ENCODE results near the gene UGT8. TPM values are rescaled to one million over a fixed set of nuclear protein-coding genes. Genes with fewer than 3 reads are reported as not detected.
"Not testable (repeated sequence)": the region's sequence is repeated elsewhere in the genome, so short reads cannot be mapped to it uniquely, and the experiment has no call there.

The UGT8 gene
- total RNA-seq, 1 experiment from 2014 or later, result 3.4 TPM

DNA sequence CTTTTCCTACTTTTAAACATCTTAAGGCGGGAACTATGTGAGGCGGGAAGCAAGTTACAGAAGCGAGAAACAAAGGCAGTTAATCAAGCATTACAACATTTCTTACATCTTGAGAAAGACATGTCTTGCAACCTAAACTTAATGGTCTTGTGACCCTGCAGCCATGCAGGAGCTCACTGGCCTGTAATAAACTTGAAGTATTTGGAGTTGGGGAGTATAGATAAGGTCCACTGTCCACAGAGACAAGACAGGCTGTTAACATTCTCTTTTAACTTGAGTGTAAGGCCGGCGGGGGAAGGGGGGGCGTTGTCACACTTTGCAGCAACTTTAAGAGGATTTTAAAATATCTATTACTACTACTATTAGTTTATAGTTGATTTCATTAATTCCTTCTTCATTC, 10.3 kb upstream of the UGT8 start:
- Histone ChIP-seq H3K9ac (ENCODE audit: low read length) (no peak overlapping the region), H3K9me3 (ENCODE audit: low read length) (no peaks in the 10 kb centered on the region), H4K20me1 (ENCODE audit: low read length) (no peaks in the 10 kb centered on the region), H3K79me2 (ENCODE audit: low read length) (no peaks in the 10 kb centered on the region), H3K4me2 (ENCODE audit: low read length) (no peak overlapping the region), H3F3A (ENCODE audit: low read length, unreplicated experiment) (no peaks in the 10 kb centered on the region), H3K9me2 (replicated peaks; ENCODE audit: low read length) (no peaks in the 10 kb centered on the region), H2AFZ (ENCODE audit: low read length) (no peak overlapping the region), H3K27ac (ENCODE audit: low read length) (no peak overlapping the region), H3K4me3 (ENCODE audit: low read length) (no peak overlapping the region), H3K27me3 (ENCODE audit: low read length) (no peaks in the 10 kb centered on the region), H3K36me3 (ENCODE audit: low read depth, low read length) (no peaks in the 10 kb centered on the region), H3K4me1 (ENCODE audit: insufficient read depth, low read length) (no peaks in the 10 kb centered on the region)
- TF ChIP-seq EZH2phosphoT487 (IDR thresholded peaks at IDR 0.05; ENCODE audit: borderline replicate concordance, low read length) (no peak), EZH2 (IDR thresholded peaks at IDR 0.05; ENCODE audit: low read length, unreplicated experiment) (no peak)
- TF ChIP-seq, protein P1, sequence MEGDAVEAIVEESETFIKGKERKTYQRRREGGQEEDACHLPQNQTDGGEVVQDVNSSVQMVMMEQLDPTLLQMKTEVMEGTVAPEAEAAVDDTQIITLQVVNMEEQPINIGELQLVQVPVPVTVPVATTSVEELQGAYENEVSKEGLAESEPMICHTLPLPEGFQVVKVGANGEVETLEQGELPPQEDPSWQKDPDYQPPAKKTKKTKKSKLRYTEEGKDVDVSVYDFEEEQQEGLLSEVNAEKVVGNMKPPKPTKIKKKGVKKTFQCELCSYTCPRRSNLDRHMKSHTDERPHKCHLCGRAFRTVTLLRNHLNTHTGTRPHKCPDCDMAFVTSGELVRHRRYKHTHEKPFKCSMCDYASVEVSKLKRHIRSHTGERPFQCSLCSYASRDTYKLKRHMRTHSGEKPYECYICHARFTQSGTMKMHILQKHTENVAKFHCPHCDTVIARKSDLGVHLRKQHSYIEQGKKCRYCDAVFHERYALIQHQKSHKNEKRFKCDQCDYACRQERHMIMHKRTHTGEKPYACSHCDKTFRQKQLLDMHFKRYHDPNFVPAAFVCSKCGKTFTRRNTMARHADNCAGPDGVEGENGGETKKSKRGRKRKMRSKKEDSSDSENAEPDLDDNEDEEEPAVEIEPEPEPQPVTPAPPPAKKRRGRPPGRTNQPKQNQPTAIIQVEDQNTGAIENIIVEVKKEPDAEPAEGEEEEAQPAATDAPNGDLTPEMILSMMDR (conservative IDR thresholded peaks at IDR 0.05; ENCODE audit: low read depth, low read length), result no peak
- ATAC-seq (no peak), DNase-seq (no peak)
- intact Hi-C loops (cut with micrococcal nuclease), result no loop called here
- CTCF ChIA-PET, result no interaction called here
- BruUV-seq (replicated peaks), result no TSS peak
- POLR2A ChIA-PET (ENCODE audit: unreplicated experiment), result no interaction called here

DNA sequence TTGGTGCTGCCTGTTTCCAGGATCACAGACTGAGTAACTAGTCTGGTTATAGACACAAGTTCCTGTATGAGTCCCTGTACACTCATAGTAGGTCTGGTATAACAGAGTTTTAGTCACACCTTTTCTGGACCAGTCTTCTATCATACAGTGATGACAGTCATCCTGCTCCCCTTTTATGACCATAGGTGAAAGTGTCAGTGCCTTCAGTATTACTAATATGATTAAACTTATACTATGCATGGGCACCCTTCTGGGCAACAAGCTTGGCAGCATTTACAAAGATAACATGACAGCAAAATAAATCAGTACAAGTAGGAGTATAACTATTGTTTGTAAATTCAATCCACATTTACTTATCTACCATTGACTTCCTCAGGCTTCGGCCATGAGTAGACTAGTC, 8.2 kb upstream of the UGT8 start:
- H3K4me2 ChIP-seq (ENCODE audit: low read length); BruUV-seq (replicated peaks); H3K36me3 ChIP-seq (ENCODE audit: low read depth, low read length); ATAC-seq; H3K9ac ChIP-seq (ENCODE audit: low read length); H3K9me3 ChIP-seq (ENCODE audit: low read length); H4K20me1 ChIP-seq (ENCODE audit: low read length); H3K9me2 ChIP-seq (replicated peaks; ENCODE audit: low read length); H3K4me3 ChIP-seq (ENCODE audit: low read length); POLR2A ChIA-PET (ENCODE audit: unreplicated experiment); DNase-seq; H3K27me3 ChIP-seq (ENCODE audit: low read length); CTCF ChIA-PET; intact Hi-C loops (cut with micrococcal nuclease); H3K27ac ChIP-seq (ENCODE audit: low read length); H3K79me2 ChIP-seq (ENCODE audit: low read length); H3K4me1 ChIP-seq (ENCODE audit: insufficient read depth, low read length); H2AFZ ChIP-seq (ENCODE audit: low read length); H3F3A ChIP-seq (ENCODE audit: low read length, unreplicated experiment): not testable (repeated sequence)

DNA sequence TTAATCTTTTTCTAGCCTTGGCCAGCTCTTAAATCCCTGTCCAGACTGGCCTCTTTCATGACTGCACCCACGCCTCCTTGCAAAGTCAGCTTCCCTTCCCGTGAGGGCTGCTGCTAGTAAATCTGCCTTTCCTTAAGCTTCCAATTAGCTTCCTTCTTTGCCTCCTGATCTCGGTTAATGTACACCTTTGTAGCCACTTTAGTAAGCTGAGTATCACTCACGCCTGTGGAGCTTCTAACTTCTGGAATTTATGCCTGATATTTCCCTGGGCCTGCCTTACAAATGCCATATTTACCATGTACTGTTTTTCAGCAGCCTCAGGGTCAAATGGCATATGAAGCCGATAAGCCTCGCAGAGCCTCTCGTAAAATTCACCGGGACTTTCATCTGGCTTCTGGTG, 5.1 kb upstream of the UGT8 start:
- ChIA-PET CTCF (no interaction called here), POLR2A (ENCODE audit: unreplicated experiment) (no interaction called here)
- DNase-seq (no peak), ATAC-seq (no peak)
- no peaks in the 10 kb centered on the region for H3K4me1 ChIP-seq (ENCODE audit: insufficient read depth, low read length)
- no peak overlapping the region for H2AFZ ChIP-seq (ENCODE audit: low read length)
- H3K79me2 ChIP-seq (ENCODE audit: low read length), result no peaks in the 10 kb centered on the region
- H3K9ac ChIP-seq (ENCODE audit: low read length), result no peak overlapping the region
- no peak overlapping the region for H3K4me2 ChIP-seq (ENCODE audit: low read length)
- TF ChIP-seq, protein P1 (conservative IDR thresholded peaks at IDR 0.05; ENCODE audit: low read depth, low read length), result no peak
- TF ChIP-seq EZH2 (IDR thresholded peaks at IDR 0.05; ENCODE audit: low read length, unreplicated experiment) (no peak), EZH2phosphoT487 (IDR thresholded peaks at IDR 0.05; ENCODE audit: borderline replicate concordance, low read length) (no peak)
- no TSS peak for BruUV-seq (replicated peaks)
- no peaks in the 10 kb centered on the region for H3K36me3 ChIP-seq (ENCODE audit: low read depth, low read length)
- peaks cover 6% of the 10 kb centered on the region; the same call in 1 of the 2 replicates for H3K27me3 ChIP-seq (ENCODE audit: low read length)
- no peak overlapping the region for H3K4me3 ChIP-seq (ENCODE audit: low read length)
- intact Hi-C loops (cut with micrococcal nuclease), result no loop called here
- no peaks in the 10 kb centered on the region for H4K20me1 ChIP-seq (ENCODE audit: low read length)
- H3F3A ChIP-seq (ENCODE audit: low read length, unreplicated experiment), result no peaks in the 10 kb centered on the region
- no peak overlapping the region for H3K27ac ChIP-seq (ENCODE audit: low read length)
- no peaks in the 10 kb centered on the region for H3K9me3 ChIP-seq (ENCODE audit: low read length)
- no peaks in the 10 kb centered on the region for H3K9me2 ChIP-seq (replicated peaks; ENCODE audit: low read length)
